HEK293 (cell line): Measurements from ENCODE around the gene LTC4S.

Experiments used
- GLI2 ChIP-seq: fragments of 450-650 bp; formaldehyde crosslinking; IDR thresholded peaks from 2 replicates; pipeline ENCODE4; 2017; ENCODE audit warnings: missing biosample characterization, missing genetic modification characterization, low read depth, borderline replicate concordance
- KLF1 ChIP-seq: fragments of 450-650 bp; formaldehyde crosslinking; IDR thresholded peaks from 2 replicates; pipeline ENCODE4 v1.5.1; 2016; ENCODE audit warnings: missing biosample characterization, missing genetic modification characterization
- PRDM1 ChIP-seq: fragments of 450-650 bp; formaldehyde crosslinking; IDR thresholded peaks from 2 replicates; pipeline ENCODE4; 2016; ENCODE audit warnings: missing biosample characterization, missing genetic modification characterization
- REST ChIP-seq: fragments of 450-650 bp; formaldehyde crosslinking; IDR thresholded peaks from 2 replicates; pipeline ENCODE4 v1.5.1; 2016; ENCODE audit warnings: missing biosample characterization, missing genetic modification characterization
- SETDB1 ChIP-seq: IDR thresholded peaks from one replicate; pipeline ENCODE4 v1.6.1; 2017; ENCODE audit warnings: mild to moderate bottlenecking, low read length, moderate library complexity, mixed read lengths; ENCODE audit not compliant: insufficient read length
- SP2 ChIP-seq: fragments of 450-650 bp; formaldehyde crosslinking; IDR thresholded peaks from 2 replicates; pipeline ENCODE4 v1.5.1; 2016; ENCODE audit warnings: missing biosample characterization, missing genetic modification characterization
- TCF7L2 ChIP-seq: IDR thresholded peaks from 2 replicates; pipeline ENCODE4 v1.6.1; 2011; ENCODE audit warnings: low read depth, mild to moderate bottlenecking, inconsistent platforms, low read length, moderate library complexity, borderline replicate concordance
- TRIM28 ChIP-seq: IDR thresholded peaks from 2 replicates; pipeline ENCODE4 v1.6.1; 2011; ENCODE audit warnings: low read length, control low read depth, borderline replicate concordance
- ZNF10 ChIP-seq: fragments of 450-650 bp; formaldehyde crosslinking; IDR thresholded peaks from 2 replicates; pipeline ENCODE4 v1.5.1; 2017; ENCODE audit warnings: missing biosample characterization, missing genetic modification characterization
- ZNF112 ChIP-seq: fragments of 450-650 bp; formaldehyde crosslinking; IDR thresholded peaks from 2 replicates; pipeline ENCODE4 v1.5.0; 2017; ENCODE audit warnings: missing biosample characterization, missing genetic modification characterization
- ZNF266 ChIP-seq: fragments of 450-650 bp; formaldehyde crosslinking; IDR thresholded peaks from 2 replicates; pipeline ENCODE4 v1.5.1; 2016; ENCODE audit warnings: missing biosample characterization, missing genetic modification characterization, low read depth
- ZNF335 ChIP-seq: fragments of 450-650 bp; formaldehyde crosslinking; conservative IDR thresholded peaks from 2 replicates; pipeline ENCODE4 v1.5.1; 2016; ENCODE audit warnings: missing biosample characterization, missing genetic modification characterization
- ZNF341 ChIP-seq: fragments of 450-650 bp; formaldehyde crosslinking; IDR thresholded peaks from 2 replicates; pipeline ENCODE4; 2016; ENCODE audit warnings: low read depth, missing biosample characterization, missing genetic modification characterization
- ZNF362 ChIP-seq: fragments of 450-650 bp; formaldehyde crosslinking; IDR thresholded peaks from 2 replicates; pipeline ENCODE4 v1.5.1; 2016; ENCODE audit warnings: missing biosample characterization, missing genetic modification characterization
- ZNF366 ChIP-seq: fragments of 450-650 bp; formaldehyde crosslinking; conservative IDR thresholded peaks from 2 replicates; pipeline ENCODE4 v1.5.1; 2016; ENCODE audit warnings: missing biosample characterization, missing genetic modification characterization
- ZNF404 ChIP-seq: fragments of 450-650 bp; formaldehyde crosslinking; IDR thresholded peaks from 2 replicates; pipeline ENCODE4 v1.5.1; 2017; ENCODE audit warnings: missing biosample characterization, missing genetic modification characterization
- ZNF518A ChIP-seq: fragments of 450-650 bp; formaldehyde crosslinking; conservative IDR thresholded peaks from 2 replicates; pipeline ENCODE4 v1.5.1; 2016; ENCODE audit warnings: low read depth, missing biosample characterization, missing genetic modification characterization
- ZNF549 ChIP-seq: fragments of 450-650 bp; IDR thresholded peaks from 2 replicates; pipeline ENCODE4 v1.5.1; 2018; ENCODE audit warnings: missing biosample characterization, missing genetic modification characterization, mild to moderate bottlenecking, inconsistent platforms, moderate library complexity
- ZNF561 ChIP-seq: fragments of 450-650 bp; IDR thresholded peaks from 2 replicates; pipeline ENCODE4 v1.5.1; 2018; ENCODE audit warnings: missing biosample characterization, missing genetic modification characterization, borderline replicate concordance
- ZNF660 ChIP-seq: fragments of 450-650 bp; IDR thresholded peaks from 2 replicates; pipeline ENCODE4 v1.5.1; 2018; ENCODE audit warnings: missing biosample characterization, mild to moderate bottlenecking, missing genetic modification characterization
- ZNF776 ChIP-seq: fragments of 450-650 bp; formaldehyde crosslinking; IDR thresholded peaks from 2 replicates; pipeline ENCODE4 v1.5.0; 2017; ENCODE audit warnings: missing biosample characterization, missing genetic modification characterization, borderline replicate concordance
- ZNF843 ChIP-seq: fragments of 450-650 bp; formaldehyde crosslinking; IDR thresholded peaks from 2 replicates; pipeline ENCODE4 v1.5.1; 2016; ENCODE audit warnings: missing biosample characterization, missing genetic modification characterization
- ZSCAN23 ChIP-seq: fragments of 450-650 bp; formaldehyde crosslinking; IDR thresholded peaks from 2 replicates; pipeline ENCODE4 v1.5.1; 2016; ENCODE audit warnings: missing biosample characterization, missing genetic modification characterization
- ZXDB ChIP-seq: fragments of 450-650 bp; formaldehyde crosslinking; IDR thresholded peaks from 2 replicates; pipeline ENCODE4 v1.5.1; 2016; ENCODE audit warnings: missing biosample characterization, missing genetic modification characterization
- TF ChIP-seq, protein P1 (sequence below): fragments of 450-650 bp; formaldehyde crosslinking; IDR thresholded peaks from 2 replicates; pipeline ENCODE4 v1.5.1; 2016; ENCODE audit warnings: missing biosample characterization, missing genetic modification characterization
- TF ChIP-seq, protein P2 (sequence below): fragments of 450-650 bp; formaldehyde crosslinking; IDR thresholded peaks from 2 replicates; pipeline ENCODE4 v1.5.1; 2016; ENCODE audit warnings: missing biosample characterization, missing genetic modification characterization

Gene LTC4S

DNA sequence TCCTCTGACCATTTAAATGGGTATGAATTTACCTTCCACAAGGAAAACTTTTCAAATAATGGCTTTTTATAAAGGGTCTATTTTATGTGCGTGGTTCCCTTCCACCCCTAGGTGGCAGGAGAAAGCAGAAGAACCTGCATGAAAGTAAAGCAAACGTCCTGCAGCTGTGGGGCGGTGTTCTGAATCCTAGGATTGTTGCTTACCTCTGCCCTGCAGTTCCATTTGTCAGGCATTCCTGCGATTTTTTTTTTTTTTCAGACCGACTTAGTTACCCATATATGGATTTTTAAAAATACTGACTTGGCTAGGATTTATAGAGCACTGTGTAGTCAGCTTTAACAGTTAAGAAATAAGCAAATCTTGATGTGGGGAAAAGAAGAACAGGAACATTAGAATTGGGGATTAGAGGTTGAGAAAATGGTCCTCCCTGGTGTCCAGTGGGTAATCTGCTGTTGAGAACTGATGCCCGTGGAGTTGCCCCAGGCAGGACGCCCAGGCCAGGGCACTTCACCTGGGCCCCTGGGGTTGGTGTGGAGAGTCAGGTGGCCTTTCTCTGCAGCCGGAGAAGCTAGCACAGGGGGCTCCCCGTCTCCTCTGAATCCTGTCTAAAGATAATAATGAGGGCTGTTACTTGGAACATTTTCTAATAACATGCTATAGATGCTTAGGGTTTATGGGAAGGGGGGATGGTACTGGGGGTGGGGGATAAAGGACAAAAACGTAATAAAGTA, 30.4 kb upstream of the LTC4S start (continued):
- TF ChIP-seq ZNF518A (tag by site-specific recombination) (no peak), ZNF266 (no peak), REST (no peak), SETDB1 (no peak), ZNF660 (tag by site-specific recombination) (peak; percentile 75; the same call in 1 of the 2 replicates), ZSCAN23 (no peak), ZNF362 (tag by site-specific recombination) (no peak), ZNF10 (tag by site-specific recombination) (0 out of 2 replicates have a peak, but pooled peaks have one; percentile 4), TCF7L2 (no peak), ZNF549 (tag by site-specific recombination) (no peak), GLI2 (tag by site-specific recombination) (no peak), TRIM28 (peak; percentile 30; the same call in 1 of the 2 replicates), PRDM1 (tag by site-specific recombination) (peak; percentile 70; the same call in 1 of the 2 replicates), ZNF341 (tag by site-specific recombination) (peak; percentile 70), ZNF335 (tag by site-specific recombination) (no peak), SP2 (no peak), ZNF843 (tag by site-specific recombination) (no peak), ZXDB (tag by site-specific recombination) (no peak), ZNF366 (0 out of 2 replicates have a peak, but pooled peaks have one; percentile 3), ZNF404 (tag by site-specific recombination) (no peak), ZNF112 (tag by site-specific recombination) (no peak), KLF1 (tag by site-specific recombination) (no peak), ZNF776 (tag by site-specific recombination) (no peak), ZNF561 (tag by site-specific recombination) (no peak)
- TF ChIP-seq, protein P1, sequence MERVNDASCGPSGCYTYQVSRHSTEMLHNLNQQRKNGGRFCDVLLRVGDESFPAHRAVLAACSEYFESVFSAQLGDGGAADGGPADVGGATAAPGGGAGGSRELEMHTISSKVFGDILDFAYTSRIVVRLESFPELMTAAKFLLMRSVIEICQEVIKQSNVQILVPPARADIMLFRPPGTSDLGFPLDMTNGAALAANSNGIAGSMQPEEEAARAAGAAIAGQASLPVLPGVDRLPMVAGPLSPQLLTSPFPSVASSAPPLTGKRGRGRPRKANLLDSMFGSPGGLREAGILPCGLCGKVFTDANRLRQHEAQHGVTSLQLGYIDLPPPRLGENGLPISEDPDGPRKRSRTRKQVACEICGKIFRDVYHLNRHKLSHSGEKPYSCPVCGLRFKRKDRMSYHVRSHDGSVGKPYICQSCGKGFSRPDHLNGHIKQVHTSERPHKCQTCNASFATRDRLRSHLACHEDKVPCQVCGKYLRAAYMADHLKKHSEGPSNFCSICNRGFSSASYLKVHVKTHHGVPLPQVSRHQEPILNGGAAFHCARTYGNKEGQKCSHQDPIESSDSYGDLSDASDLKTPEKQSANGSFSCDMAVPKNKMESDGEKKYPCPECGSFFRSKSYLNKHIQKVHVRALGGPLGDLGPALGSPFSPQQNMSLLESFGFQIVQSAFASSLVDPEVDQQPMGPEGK (tag by site-specific recombination), result no peak
- TF ChIP-seq, protein P2, sequence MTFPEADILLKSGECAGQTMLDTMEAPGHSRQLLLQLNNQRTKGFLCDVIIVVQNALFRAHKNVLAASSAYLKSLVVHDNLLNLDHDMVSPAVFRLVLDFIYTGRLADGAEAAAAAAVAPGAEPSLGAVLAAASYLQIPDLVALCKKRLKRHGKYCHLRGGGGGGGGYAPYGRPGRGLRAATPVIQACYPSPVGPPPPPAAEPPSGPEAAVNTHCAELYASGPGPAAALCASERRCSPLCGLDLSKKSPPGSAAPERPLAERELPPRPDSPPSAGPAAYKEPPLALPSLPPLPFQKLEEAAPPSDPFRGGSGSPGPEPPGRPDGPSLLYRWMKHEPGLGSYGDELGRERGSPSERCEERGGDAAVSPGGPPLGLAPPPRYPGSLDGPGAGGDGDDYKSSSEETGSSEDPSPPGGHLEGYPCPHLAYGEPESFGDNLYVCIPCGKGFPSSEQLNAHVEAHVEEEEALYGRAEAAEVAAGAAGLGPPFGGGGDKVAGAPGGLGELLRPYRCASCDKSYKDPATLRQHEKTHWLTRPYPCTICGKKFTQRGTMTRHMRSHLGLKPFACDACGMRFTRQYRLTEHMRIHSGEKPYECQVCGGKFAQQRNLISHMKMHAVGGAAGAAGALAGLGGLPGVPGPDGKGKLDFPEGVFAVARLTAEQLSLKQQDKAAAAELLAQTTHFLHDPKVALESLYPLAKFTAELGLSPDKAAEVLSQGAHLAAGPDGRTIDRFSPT, result no peak
